Measurements from ENCODE around the gene RAP1GAP. TPM values are rescaled to one million over a fixed set of nuclear protein-coding genes. Genes with fewer than 3 reads are reported as not detected.
A peak's percentile ranks its signal among the peaks of the same experiment; 100 is the strongest.

RAP1GAP gene
- total RNA-seq: 1 to 10 TPM; 1.3 to 1.6 TPM

DNA sequence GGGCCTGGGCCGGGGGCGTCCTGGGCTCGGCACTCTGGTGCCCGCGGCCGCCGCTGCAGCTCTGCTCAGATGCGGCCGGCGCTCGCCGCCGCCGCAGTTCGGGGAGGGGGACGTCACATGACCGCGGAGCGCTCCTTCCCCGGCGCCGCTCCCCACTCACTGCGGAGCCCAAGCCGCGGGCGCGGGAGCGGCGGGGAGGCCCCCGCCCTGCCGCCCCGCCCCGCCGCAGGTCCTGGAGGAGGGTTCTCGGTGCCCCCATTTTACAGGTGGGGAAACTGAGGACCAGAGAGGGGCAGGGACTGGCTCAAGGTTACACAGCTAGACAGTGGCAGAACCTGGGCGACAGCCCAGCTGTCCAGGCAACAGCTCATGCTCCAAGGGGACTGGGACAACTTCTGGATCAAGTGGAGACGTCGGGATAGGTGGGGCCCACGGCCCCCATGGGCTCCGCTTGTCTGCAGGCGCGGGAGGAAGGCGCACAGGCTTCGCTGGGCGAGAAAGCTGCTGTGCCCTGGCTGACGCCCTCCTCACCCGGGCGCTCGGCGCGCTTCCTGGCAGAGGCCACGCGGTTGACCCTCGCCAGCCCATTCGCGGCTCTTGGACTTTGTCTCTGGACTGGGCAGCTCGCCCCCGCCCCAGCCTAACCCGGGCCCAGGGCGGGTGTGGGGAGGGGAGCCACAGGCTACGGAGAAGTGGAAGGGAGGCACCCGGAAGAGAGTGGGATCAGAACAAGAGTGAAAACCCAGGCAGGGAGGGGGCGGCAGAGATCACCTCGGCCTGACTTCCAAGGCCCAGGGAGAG, at the start of gene RAP1GAP:
RAP1GAP (minus strand) TSS at position 100 of the 801 bp plus-strand sequence. CDS start 49,325 bp downstream, outside the sequence.
- Mint-ChIP-seq H3K27ac (no peak within 1 kb of the TSS), H3K9me3 (no peaks in the 10 kb centered on the region), H3K36me3 (ENCODE audit: low read depth) (no peaks in the 10 kb centered on the region), H3K27me3 (peaks cover 17% of the 10 kb centered on the region), H3K4me1 (ENCODE audit: low read depth) (peaks cover 18% of the 10 kb centered on the region), H3K4me3 (peak within 1 kb of the TSS; percentile 53)
- POLR2A ChIA-PET: no interaction called here
- ATAC-seq (peak; percentile 67), DNase-seq (peak; percentile 40)
- intact Hi-C loops (cut with micrococcal nuclease): no loop called here
- TF ChIP-seq CTCF (IDR thresholded peaks at IDR 0.05): no peak
- CTCF ChIA-PET: no interaction called here

- ChIA-PET POLR2A (no interaction called here), CTCF (no interaction called here)
- Mint-ChIP-seq H3K4me1 (ENCODE audit: low read depth) (no peaks in the 10 kb centered on the region), H3K4me3 (no peak overlapping the region), H3K9me3 (no peaks in the 10 kb centered on the region), H3K27me3 (no peaks in the 10 kb centered on the region), H3K27ac (no peak overlapping the region), H3K36me3 (ENCODE audit: low read depth) (peaks cover 43% of the 10 kb centered on the region)
- DNase-seq: no peak
- TF ChIP-seq CTCF (IDR thresholded peaks at IDR 0.05): no peak
- no peak for ATAC-seq
- intact Hi-C loops (cut with micrococcal nuclease): no loop called here
Observed at GRCh38 chr1:21716169-21716568, 47.0 kb upstream of the RAP1GAP start.

DNA sequence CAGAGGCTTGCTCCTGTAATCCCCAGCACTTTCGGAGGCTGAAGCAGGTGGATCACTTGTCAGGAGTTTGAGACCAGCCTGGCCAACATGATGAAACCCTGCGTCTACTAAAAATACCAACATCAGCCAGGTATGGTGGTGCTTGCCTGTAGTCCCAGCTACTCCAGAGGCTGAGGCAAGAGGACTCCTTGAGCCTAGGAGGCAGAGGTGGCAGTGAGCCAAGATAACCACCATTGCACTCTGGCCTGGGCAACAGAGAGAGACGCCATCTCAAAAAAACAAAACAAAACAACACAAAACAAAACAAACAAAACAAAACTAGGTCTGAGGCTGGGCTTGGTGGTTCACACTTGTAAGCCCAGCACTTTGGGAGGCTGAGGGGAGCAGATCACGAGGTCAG, 38.7 kb upstream of the RAP1GAP start:
- no peaks in the 10 kb centered on the region for H3K27me3 Mint-ChIP-seq
- no peaks in the 10 kb centered on the region for H3K9me3 Mint-ChIP-seq
- H3K27ac Mint-ChIP-seq: no peak overlapping the region
- peaks cover 6% of the 10 kb centered on the region for H3K4me1 Mint-ChIP-seq (ENCODE audit: low read depth)
- TF ChIP-seq CTCF (IDR thresholded peaks at IDR 0.05): no peak
- POLR2A ChIA-PET: interaction anchor here (0.8 kb wide), 1 partner anchor 13 kb away, joined by 3 read pairs; no protein-coding TSS in a partner anchor
- CTCF ChIA-PET: interaction anchor here (0.7 kb wide), 1 partner anchor 255 kb away, joined by 3 read pairs; no protein-coding TSS in a partner anchor
- no peak overlapping the region for H3K4me3 Mint-ChIP-seq
- H3K36me3 Mint-ChIP-seq (ENCODE audit: low read depth): peaks cover 22% of the 10 kb centered on the region
- no peak for DNase-seq
- ATAC-seq: no peak
- intact Hi-C loops (cut with micrococcal nuclease): no loop called here

- intact Hi-C loops (cut with micrococcal nuclease): no loop called here
- Mint-ChIP-seq H3K27me3 (no peaks in the 10 kb centered on the region), H3K4me3 (no peak overlapping the region), H3K27ac (no peak overlapping the region), H3K4me1 (ENCODE audit: low read depth) (peaks cover 6% of the 10 kb centered on the region), H3K9me3 (no peaks in the 10 kb centered on the region), H3K36me3 (ENCODE audit: low read depth) (peaks cover 18% of the 10 kb centered on the region)
- TF ChIP-seq CTCF (IDR thresholded peaks at IDR 0.05): no peak
- ChIA-PET POLR2A (interaction anchor here (0.8 kb wide), 1 partner anchor 12 kb away, joined by 3 read pairs; no protein-coding TSS in a partner anchor), CTCF (interaction anchor here (0.7 kb wide), 1 partner anchor 256 kb away, joined by 3 read pairs; no protein-coding TSS in a partner anchor)
- ATAC-seq: no peak
- DNase-seq: no peak
Observed at GRCh38 chr1:21707086-21707840, 38.1 kb upstream of the RAP1GAP start.

Measured in activated CD8-positive, alpha-beta T cell treated with anti-CD3 and anti-CD28 coated beads for 36 hours (primary cell).